ENCODE measurements around the gene OMA1. TPM values are rescaled to one million over a fixed set of nuclear protein-coding genes. Genes with fewer than 3 reads are reported as not detected.

OMA1 gene
- total RNA-seq, 1 donor from 2014 or later = 16.1 TPM

DNA sequence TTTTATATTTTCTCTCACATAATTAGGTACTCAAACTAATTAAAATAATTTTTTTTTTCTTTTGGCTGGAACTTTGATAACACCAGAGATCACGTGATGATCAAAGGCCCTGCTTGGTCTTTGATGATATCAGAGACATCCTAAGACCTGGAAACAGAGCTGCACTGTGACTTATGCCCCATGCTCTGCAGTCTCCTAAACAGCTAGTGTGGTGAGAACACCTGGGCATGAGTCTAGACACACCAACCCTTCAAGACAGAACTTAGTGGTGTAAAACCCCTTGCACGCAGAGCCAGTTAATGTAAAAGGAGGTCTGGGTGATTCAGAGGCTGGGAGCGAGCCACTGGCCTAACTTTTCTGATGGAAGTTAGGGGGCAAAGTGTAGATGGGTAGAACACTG is 70.3 kb downstream of the OMA1 start:
- DNase-seq (ENCODE audit: low read depth) = no peak
- TF ChIP-seq, protein P1, sequence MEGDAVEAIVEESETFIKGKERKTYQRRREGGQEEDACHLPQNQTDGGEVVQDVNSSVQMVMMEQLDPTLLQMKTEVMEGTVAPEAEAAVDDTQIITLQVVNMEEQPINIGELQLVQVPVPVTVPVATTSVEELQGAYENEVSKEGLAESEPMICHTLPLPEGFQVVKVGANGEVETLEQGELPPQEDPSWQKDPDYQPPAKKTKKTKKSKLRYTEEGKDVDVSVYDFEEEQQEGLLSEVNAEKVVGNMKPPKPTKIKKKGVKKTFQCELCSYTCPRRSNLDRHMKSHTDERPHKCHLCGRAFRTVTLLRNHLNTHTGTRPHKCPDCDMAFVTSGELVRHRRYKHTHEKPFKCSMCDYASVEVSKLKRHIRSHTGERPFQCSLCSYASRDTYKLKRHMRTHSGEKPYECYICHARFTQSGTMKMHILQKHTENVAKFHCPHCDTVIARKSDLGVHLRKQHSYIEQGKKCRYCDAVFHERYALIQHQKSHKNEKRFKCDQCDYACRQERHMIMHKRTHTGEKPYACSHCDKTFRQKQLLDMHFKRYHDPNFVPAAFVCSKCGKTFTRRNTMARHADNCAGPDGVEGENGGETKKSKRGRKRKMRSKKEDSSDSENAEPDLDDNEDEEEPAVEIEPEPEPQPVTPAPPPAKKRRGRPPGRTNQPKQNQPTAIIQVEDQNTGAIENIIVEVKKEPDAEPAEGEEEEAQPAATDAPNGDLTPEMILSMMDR (conservative IDR thresholded peaks at IDR 0.05; ENCODE audit: low read depth, low read length) = no peak
- no peak overlapping the region for H3K4me3 ChIP-seq (ENCODE audit: low read depth, low read length)

DNA sequence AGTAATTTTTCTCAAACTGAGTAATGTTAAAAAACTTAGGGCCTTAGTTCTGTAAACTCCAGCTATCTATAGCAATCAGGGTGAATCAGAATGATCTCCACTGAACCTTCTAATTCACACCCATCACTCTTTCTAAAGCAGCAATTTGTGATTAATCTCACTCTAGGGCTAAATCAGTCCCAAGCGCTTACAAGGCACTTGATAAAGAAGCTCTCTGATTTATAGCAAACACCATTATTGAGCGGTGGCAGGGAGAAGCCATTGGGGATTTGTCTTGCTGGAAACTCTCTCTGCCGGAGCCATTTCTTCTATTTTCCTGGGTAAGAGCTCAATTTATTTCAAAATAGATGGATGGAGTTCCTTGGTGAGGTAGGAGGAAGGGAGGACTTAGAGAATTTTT is 77.0 kb downstream of the OMA1 start:
- no peak for DNase-seq (ENCODE audit: low read depth)
- H3K4me3 ChIP-seq (ENCODE audit: low read depth, low read length) = no peak overlapping the region
- TF ChIP-seq, protein P1 (conservative IDR thresholded peaks at IDR 0.05; ENCODE audit: low read depth, low read length) = no peak

DNA sequence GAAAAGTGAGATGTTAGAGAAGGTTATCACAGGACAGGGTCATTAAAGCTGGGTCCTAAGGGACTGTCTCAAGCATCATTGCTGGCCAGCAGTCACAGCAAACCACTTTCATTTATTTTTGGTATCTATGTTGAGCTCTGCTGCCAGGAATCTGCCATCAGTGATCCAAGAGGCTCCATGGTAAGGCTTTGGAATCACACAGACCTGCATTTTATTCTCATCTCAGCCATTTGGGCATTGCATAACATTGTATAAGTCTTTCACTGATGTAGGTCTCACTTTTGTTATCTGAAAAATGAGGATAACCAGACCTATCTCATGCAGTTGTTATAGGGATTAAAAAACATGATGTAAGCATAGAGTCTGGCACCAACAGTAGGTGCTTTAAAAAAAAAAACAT is 77.5 kb downstream of the OMA1 start:
- DNase-seq (ENCODE audit: low read depth) = no peak
- TF ChIP-seq, protein P1 (conservative IDR thresholded peaks at IDR 0.05; ENCODE audit: low read depth, low read length) = no peak
- no peak overlapping the region for H3K4me3 ChIP-seq (ENCODE audit: low read depth, low read length)

DNA sequence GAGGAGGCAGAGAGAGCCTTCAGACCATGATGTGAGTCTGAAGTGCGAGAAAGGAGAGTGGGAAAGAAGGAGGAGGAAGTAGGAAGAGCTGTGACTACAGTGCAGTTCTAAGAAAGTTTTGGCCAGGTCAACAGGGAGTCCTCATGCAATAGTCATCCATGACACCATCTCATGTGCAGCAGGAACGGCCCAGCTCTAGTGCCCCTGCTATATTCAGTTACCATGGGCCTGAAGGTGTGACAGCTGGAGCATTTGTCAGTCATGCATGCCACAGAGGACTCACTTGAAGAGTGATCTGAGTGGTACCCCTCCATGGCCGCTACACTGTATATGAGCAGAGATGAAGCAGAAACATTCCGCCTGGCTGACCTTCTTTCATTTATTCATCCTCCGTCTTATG is 77.9 kb downstream of the OMA1 start:
- DNase-seq (ENCODE audit: low read depth) = no peak
- TF ChIP-seq, protein P1 (conservative IDR thresholded peaks at IDR 0.05; ENCODE audit: low read depth, low read length) = no peak
- no peak overlapping the region for H3K4me3 ChIP-seq (ENCODE audit: low read depth, low read length)

DNA sequence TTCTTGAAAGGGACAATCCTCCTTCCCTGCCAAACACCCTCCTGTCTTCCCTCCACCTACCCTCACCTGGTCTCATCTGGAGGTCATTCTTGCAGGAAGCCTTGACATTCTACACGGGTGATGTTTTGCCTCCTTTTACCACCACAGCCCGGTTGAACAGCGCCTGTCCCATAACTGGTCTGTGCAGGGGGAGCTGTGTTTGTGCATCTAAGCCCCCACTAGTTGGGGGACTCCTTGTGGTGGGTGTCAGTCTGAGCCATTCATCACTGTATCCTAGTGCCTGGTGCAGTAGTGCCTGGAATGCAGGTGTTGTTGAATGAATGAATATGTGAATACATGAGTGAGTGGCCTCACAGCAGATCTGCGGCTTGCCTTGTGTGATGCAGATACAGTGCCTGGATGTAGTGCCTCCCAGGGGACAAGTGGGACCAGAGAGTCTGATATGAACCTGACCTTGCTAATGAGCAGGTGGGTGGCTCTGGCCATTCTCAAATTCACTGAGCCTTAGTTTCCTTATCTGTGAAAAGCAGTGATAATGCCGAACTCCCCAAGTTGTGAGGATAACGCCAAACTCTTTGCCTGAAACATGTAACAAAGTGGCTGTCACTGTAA is 79.8 kb downstream of the OMA1 start:
- TF ChIP-seq, protein P1 (conservative IDR thresholded peaks at IDR 0.05; ENCODE audit: low read depth, low read length) = no peak
- no peak overlapping the region for H3K4me3 ChIP-seq (ENCODE audit: low read depth, low read length)
- DNase-seq (ENCODE audit: low read depth) = no peak

DNA sequence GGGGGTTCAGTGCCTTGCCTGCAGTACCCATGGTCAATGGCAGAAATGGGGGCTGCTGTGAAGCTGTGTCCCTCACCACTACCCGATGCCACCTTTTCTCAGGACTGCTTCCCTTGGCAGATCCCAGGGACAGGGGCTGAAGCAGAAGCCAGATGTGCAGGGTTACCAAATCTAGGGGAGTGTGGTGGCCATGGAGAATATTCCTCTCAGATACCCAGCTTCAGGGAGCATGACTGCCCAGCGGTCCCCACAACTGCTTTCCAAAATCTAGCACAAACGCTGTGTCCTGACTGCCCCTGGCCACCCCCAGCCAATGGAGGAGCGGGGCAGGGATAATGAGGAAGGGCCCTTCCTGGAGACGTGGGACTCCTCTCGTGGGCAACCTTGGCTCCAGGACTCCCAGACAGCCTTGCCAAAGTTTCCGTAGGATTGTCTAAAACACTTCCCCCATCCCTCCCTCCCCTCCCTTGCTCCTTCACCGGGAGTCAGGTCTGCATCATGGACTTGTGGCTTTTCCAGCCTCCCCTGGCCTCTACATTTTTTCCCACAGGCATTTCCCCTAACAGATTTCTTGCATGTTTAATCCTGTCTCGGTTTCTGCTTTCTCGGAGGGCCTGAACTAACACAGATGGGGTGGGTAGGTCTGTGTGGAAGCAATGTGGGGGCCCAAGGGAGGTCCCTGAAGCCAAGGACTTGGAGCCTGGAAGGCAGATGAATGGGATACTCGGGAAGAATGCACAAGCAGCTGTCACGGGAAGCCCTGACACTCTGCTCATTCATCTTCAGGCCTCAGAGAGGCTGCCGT is 80.5 kb downstream of the OMA1 start:
- H3K4me3 ChIP-seq (ENCODE audit: low read depth, low read length) = no peak overlapping the region
- DNase-seq (ENCODE audit: low read depth) = no peak
- TF ChIP-seq, protein P1 (conservative IDR thresholded peaks at IDR 0.05; ENCODE audit: low read depth, low read length) = no peak

Measured in epithelial cell of proximal tubule (primary cell).